Epidermal melanocyte (primary cell): Measurements from ENCODE around the gene MEGF9.
A peak's percentile ranks its signal among the peaks of the same experiment; 100 is the strongest.

Experiments
- DNase-seq: peaks from one replicate; pipeline ENCODE4 v3.0.0; 2011; ENCODE audit warnings: low spot score; ENCODE audit not compliant: insufficient read length

MEGF9 gene

GRCh38 chr9:120733190-120733589 lies 18.9 kb upstream of the MEGF9 start:
- DNase-seq: no peak

- DNase-seq: no peak
Measured at GRCh38 chr9:120730654-120731514, 16.6 kb upstream of the MEGF9 start.

GRCh38 chr9:120729791-120730241 lies 15.5 kb upstream of the MEGF9 start:
- no peak for DNase-seq

- DNase-seq: no peak
Measured at GRCh38 chr9:120726484-120726883, 12.2 kb upstream of the MEGF9 start.

GRCh38 chr9:120725907-120726306 lies 11.6 kb upstream of the MEGF9 start:
- no peak for DNase-seq

GRCh38 chr9:120724757-120725400 lies 10.6 kb upstream of the MEGF9 start:
- no peak for DNase-seq

GRCh38 chr9:120723565-120723964 lies 9.3 kb upstream of the MEGF9 start:
- no peak for DNase-seq

GRCh38 chr9:120720404-120720803 lies 6.1 kb upstream of the MEGF9 start:
- no peak for DNase-seq

GRCh38 chr9:120718316-120718715 lies 4.0 kb upstream of the MEGF9 start:
- DNase-seq: no peak

- no peak for DNase-seq
Measured at GRCh38 chr9:120717176-120717575, 2.9 kb upstream of the MEGF9 start.

GRCh38 chr9:120716483-120716882 lies 2.2 kb upstream of the MEGF9 start:
- no peak for DNase-seq

GRCh38 chr9:120715389-120715924 lies 1.2 kb upstream of the MEGF9 start:
- DNase-seq: peak; percentile 38

GRCh38 chr9:120714846-120715388 lies 647 bp upstream of the MEGF9 start:
- DNase-seq: no peak

GRCh38 chr9:120713257-120714087 lies 798 bp downstream of the MEGF9 start:
- DNase-seq: no peak

GRCh38 chr9:120712539-120713031 lies 1.7 kb downstream of the MEGF9 start:
- no peak for DNase-seq

GRCh38 chr9:120711841-120712538 lies 2.3 kb downstream of the MEGF9 start:
- DNase-seq: no peak

GRCh38 chr9:120711354-120711753 lies 2.9 kb downstream of the MEGF9 start:
- no peak for DNase-seq

- peak; percentile 69 for DNase-seq
Measured at GRCh38 chr9:120710110-120710981, 3.9 kb downstream of the MEGF9 start.

GRCh38 chr9:120708526-120709224 lies 5.6 kb downstream of the MEGF9 start:
- DNase-seq: no peak
